ENCODE results near the gene CSNK2A1.

- TF ChIP-seq TEAD4 (IDR thresholded peaks at IDR 0.05; ENCODE audit: low read depth, low read length) (no peak), CTCF (IDR thresholded peaks at IDR 0.05; ENCODE audit: control extremely low read depth in 1 of 3, insufficient read depth in 1 of 3, low read depth in 1 of 3, low read length in 3 of 3) (no peak), BACH1 (IDR thresholded peaks at IDR 0.05; ENCODE audit: low read length) (no peak), POLR2AphosphoS5 (IDR thresholded peaks at IDR 0.05; ENCODE audit: low read depth, low read length) (no peak), EZH2 (IDR thresholded peaks at IDR 0.05; ENCODE audit: low read depth, low read length, severe bottlenecking) (no peak), ATF3 (IDR thresholded peaks at IDR 0.05; ENCODE audit: insufficient read depth, low read depth, low read length) (no peak)
These were observed 30.1 kb upstream of the CSNK2A1 start for GRCh38 chr20:573414-574296.

All from H1 (cell line).